Measurements from ENCODE around the gene ID4.
"Not testable (repeated sequence)": the region's sequence is repeated elsewhere in the genome, so short reads cannot be mapped to it uniquely, and the experiment has no call there.

Gene ID4

DNA sequence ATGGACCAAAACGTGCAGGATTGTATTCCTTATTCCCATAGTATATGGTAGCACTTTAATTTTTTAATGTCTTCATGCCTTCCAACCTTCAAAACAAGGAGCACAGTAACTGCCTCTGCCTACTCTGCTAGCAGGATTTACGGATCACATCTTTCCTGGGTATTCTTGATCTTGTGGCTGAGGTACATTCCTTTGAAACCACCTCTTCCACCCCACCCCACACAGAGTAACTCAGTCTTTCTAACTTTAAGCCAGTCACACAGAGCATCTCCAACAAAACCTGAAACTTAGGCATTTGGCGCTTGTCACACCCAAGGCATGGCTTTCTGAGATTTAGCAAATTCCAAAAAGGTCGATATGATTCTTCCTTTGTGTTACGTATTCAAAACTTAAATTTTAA lies 2.3 kb upstream of the ID4 start:
- DNase-seq = no peak

DNA sequence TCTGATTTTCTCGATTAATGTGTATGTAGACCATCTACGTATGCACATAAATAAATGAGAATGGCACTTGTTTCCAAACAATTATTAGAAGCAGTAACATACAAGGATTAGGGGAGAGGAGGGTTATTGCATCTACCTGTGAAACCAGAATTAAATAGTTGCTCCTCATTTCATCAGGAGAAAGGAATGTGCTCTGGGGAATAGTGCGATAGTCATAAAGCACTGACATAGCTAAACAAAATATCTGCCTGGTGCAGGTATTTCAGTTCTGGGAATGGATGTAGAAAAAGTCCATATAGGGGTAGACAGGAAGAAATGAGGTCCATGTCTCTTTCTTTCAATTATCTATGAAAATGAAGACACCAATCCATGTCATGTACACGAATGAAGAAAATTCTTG lies 1.6 kb upstream of the ID4 start:
- DNase-seq = no peak

DNA sequence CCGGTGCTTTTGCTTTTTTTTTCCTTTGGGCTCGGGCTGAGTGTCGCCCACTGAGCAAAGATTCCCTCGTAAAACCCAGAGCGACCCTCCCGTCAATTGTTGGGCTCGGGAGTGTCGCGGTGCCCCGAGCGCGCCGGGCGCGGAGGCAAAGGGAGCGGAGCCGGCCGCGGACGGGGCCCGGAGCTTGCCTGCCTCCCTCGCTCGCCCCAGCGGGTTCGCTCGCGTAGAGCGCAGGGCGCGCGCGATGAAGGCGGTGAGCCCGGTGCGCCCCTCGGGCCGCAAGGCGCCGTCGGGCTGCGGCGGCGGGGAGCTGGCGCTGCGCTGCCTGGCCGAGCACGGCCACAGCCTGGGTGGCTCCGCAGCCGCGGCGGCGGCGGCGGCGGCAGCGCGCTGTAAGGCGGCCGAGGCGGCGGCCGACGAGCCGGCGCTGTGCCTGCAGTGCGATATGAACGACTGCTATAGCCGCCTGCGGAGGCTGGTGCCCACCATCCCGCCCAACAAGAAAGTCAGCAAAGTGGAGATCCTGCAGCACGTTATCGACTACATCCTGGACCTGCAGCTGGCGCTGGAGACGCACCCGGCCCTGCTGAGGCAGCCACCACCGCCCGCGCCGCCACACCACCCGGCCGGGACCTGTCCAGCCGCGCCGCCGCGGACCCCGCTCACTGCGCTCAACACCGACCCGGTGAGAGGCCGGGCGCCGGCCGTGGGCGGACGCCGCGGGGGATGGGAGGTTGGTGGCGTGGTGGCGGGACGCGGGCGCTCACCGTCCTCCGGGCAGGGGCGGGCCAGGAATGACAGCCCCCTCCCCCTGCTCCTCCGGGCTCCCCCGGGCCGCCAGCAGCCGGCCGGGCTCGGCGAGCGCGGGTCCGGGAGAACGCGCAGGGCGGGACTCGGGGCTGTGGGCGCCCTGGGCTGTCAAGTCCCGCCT lies 606 bp downstream of the ID4 start:
- DNase-seq = no peak

DNA sequence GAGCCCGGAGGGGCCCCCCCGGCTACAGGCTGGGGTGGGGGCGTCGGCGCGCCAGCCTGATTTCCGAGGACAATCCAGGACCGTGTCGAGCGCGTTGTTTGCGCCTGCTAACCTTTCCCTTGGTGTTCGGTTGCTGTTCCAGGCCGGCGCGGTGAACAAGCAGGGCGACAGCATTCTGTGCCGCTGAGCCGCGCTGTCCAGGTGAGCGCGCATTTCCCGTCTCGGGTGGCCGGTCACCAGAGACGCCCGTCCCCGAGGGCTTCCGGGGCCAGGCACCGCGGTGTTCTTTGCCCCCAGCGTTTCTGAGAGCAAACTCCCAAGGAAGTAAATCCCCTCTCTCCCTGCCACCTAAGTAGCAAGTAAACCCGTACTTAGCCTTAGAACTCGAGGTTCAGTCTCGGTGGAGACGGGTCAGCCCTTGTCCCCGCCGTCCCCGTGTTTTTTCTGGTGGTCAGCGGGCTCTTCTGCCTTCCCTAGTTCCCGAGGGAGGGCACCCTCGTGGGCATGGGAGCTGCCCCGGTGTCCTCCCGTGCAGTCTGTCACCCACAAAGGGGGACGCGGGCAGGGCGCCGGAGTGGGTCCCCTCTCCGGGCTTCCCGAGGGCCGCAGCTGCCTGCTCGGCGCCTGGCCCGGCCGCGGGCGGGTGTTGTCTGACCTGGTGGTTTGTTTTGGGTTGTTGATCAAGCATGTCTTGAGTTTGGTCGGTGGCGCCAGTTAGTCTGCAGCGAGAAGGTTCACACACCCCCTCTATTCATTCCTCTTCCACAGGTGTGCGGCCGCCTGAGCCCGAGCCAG lies 1.5 kb downstream of the ID4 start:
- DNase-seq = no peak

DNA sequence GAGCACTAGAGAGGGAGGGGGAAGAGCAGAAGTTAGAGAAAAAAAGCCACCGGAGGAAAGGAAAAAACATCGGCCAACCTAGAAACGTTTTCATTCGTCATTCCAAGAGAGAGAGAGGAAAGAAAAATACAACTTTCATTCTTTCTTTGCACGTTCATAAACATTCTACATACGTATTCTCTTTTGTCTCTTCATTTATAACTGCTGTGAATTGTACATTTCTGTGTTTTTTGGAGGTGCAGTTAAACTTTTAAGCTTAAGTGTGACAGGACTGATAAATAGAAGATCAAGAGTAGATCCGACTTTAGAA lies 2.0 kb downstream of the ID4 start:
- no peak for DNase-seq

DNA sequence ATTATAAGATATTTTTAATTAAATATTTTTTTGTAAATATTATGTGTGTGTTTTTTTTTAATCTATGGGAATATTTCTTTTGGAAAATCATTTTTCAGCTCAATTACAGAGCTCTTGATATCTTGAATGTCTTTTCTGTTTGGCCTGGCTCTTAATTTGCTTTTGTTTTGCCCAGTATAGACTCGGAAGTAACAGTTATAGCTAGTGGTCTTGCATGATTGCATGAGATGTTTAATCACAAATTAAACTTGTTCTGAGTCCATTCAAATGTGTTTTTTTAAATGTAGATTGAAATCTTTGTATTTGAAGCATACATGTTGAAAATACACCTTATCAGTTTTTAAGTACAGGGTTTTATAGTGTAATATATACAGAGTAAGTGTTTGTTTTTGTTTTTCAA lies 2.6 kb downstream of the ID4 start:
- no peak for DNase-seq

DNA sequence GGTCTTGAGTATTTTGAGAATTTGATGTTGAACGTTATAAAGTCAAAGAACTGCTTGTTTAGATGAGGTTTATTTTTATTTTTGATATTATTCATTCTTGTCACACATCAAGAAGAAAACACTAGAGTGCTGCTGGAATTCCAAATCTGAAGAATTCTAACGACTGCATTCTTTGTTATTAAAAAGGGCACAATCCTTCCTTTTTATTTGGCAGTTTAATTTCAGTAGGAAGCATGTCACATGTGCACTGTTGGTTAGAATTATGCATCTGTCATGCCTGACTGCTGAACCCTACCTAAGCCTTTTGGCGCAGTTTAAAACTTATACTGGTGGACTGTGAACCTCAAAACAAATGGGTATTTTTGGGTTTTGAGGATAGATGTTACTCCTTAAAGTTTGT lies 4.0 kb downstream of the ID4 start:
- DNase-seq = no peak

DNA sequence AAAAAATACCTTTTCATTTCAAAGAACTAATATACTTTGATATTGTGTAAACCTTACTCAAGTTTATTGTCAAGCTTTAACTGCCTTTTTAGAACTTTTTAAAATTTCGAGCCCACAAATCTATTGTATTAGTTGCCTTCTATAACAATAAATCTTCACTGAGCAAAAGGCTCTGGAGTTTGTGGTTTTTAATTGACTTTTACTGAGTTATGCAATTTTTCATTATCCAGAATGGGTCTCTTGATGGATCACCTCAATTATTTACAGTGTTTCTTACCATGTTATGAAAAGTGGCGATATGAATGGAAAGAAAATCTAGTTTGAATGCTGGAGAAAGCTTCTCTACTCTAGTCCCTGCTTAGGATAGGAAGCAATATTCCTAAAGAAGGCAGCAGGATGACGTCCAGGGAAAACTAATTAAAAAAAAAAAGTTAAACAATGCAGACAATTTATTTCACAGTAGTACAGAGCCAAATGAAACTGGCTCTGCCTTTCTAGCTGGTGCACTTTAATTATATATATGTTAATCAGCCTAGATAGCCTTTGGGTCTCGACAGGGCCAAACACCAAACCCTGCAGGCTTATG lies 5.0 kb downstream of the ID4 start:
- DNase-seq = no peak

DNA sequence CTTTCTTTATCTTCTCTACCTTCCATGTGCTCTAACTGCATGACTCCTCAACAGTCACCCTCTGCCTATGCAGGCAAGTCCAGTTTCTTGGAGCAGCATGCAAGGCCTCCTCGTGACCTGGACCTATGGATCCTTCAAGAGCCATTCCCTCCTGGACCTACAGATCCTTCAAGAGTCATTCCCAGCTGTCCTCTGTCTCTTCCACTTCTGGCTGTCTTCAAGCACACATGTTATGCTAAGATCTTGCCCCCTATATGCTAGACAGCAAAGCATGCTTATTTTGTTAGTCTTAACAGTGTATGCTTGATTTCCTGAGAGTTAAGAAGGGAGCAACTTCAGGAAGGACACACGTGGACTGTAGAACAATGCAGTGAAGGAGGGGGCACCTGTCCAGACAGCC lies 7.5 kb downstream of the ID4 start:
- DNase-seq = no peak

DNA sequence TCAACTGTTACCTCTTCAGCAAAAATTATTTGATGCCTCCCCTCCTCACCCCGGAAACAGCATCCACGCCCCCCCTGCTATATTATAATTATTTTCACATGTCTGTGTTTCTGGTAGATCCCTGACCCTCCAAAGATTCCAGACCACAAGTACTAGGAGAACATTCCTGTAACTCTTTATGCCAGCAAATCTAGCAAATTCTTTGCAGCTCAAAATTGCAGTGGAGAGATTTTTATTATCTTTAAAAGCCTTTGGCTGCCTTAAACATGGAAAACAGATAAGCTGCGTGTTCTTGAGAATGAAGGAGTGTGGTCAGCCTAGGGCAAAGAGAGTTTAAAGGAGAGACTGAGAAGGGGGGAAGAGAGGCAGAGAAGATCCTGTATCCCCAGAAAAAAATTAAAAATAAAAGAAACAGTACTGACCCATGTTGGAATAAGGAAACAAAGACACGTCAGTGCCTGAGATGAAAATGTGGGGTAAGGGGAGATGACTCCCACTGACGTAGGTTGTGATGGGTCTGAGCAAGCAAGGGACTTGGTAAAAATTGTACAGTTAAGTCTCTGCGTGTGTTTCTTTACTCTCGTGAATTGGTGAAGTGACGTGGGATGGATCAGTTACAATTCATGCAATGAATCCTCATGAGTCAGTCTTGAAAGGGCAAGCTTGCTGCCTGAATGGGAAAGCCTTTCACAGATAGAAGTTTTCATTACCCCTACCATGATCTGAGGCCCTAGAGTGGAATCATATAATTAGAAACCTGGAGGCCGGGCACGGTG lies 8.3 kb downstream of the ID4 start:
- DNase-seq = no peak

DNA sequence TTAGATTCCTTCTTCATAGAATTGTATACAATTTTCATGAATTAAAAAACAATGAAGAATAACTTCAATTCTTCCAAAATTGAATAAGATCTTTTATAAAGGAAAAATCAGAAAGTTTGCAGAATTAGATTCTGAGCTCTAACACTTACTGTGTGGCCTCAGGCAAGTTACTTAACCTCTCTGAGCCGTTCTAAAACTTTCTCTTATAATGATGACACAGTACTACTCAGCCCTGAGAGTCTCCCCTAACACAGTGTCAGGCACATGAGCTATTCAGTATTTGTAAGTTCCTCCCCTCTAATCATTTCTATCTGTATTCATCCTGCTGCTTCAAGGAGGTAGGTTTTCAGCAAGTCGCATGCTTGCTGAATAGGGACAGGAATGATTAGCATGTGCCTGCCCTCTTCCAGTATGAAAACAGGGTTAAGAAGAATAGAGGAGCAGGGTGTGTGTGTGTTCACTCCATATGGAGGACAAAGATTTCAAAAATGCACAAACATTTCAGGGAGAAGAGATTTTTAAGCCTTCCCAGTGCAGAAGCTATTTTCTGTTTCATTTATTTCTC lies 11.4 kb downstream of the ID4 start:
- no peak for DNase-seq

DNA sequence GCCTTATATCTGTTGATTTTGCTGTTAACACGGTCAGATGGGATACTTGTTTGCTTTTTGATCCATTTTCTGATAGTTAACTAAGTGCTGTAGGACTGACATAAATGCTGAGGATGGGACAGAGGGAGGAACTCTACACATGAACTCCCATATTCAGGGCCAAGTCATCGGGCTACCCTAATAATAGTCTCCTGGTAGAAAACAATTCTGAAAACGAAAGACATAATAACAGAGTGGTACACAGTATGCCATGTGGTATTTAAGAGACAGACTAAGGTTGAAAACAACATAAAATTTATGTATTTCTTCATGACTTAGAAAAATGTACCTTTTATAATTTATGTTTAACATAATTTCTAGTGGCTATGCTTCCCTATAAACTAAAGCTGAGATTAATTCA lies 12.0 kb downstream of the ID4 start:
- no peak for DNase-seq

DNA sequence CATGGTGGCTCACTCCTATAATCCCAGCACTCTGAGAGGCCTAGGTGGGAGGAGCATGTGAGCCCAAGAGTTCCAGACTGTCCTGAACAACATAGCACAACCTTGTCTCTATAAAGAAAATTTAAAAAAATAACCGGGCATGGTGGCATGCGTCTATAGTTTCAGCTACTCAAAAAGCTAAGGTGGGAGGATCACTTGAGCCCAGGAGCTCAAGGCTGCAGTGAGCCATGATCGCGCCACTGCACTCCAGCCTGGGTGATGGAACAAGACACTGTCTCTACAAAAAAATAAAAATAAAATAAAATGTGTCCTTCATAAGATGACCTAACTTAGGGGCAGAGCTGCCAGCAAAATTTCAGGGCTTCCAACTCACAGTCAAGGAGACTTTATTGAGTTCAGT lies 12.6 kb downstream of the ID4 start:
- no peak for DNase-seq

DNA sequence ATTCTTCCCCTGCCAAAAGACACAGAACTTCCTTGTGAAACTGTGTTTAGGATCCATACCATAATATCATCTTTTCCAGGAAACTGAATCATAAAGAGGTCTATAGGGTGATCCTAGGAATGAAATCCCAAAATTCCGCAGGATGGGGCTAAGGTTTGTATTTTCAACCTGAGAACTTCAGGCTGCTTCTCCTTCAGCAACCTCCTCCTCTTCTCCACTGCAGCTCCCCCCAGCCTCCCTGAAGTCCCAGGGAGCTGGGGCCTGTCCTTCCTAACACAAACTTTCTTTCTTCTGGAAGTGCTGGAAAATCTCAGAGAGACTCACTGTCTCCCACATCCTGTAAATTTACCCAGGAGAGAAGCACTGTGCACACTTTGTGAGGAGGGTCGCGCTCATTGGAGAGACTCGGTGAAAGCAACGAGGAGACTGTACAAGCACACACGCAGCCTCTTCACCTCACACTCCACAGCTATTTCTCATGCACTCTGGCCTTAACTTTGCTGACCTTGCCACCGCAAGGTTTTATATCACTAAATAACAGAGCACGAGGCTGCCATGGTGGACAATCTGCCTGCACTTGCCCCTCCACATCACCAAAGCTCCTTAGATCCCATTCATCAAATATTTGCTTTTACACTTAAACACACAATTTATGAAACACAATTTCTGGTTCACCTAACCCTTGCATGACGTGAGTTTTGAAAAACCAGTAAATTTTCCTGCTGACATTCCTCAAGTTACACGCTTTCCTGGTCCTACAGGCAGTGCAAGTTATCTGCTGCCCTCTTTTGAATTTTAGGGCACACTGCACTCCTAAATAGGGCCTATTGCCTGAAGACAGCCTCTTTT lies 14.3 kb downstream of the ID4 start:
- no peak for DNase-seq

DNA sequence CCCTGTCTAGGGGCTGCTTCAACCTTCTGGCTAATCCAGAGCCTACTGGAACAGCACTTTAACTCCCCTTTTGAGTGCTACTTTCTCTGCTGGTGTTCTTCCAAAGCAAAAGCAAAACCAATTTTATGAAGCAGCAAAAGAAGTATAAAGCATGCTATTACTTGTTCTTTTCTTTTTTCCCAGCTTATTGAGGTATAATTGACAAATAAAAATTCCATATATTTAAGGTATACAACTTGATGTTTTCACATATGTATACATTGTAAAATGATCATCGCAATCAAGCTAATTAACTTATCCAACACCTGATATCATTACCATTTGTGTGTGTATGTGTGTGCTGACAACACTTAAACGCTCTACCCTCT lies 14.9 kb downstream of the ID4 start:
- no peak for DNase-seq

DNA sequence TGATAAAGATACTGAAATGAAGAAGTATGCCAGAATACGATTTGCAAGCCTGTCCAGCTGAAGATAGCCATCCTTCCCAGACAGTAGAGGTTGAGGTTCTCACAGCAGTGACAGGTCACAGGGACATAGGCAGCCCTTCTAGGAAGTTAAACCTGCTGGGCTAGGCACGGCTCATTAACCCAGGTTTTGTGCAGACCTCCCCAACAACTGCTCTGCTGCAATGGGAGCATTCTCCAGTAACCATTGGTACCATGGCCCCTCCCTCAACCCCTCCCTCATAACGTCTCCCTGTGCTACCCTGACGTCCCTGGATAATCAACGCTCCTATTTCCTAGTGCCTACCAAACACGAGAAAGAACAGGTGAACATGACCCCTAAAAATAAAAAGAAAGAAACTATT lies 15.8 kb downstream of the ID4 start:
- DNase-seq = no peak

DNA sequence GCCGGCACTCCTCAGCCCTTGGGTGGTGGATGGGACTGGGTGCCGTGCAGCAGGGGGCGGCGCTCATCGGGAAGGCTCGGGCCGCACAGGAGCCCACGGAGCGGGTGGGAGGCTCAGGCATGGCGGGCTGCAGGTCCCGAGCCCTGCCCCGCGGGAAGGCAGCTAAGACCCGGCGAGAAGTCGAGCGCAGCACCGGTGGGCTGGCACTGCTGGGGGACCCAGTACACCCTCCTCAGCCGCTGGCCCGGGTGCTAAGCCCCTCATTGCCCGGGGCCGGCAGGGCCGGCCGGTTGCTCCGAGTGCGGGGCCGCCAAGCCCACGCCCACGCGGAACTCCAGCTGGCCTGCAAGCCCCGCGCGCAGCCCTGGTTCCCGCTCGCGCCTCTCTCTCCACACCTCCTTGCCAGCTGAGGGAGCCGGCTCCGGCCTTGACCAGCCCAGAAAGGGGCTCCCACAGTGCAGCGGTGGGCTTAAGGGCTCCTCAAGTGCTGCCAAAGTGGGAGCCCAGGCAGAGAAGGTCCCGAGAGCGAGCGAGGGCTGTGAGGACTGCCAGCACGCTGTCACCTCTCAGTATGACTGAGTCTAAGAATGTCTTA lies 17.3 kb downstream of the ID4 start:
- not testable (repeated sequence) for DNase-seq

DNA sequence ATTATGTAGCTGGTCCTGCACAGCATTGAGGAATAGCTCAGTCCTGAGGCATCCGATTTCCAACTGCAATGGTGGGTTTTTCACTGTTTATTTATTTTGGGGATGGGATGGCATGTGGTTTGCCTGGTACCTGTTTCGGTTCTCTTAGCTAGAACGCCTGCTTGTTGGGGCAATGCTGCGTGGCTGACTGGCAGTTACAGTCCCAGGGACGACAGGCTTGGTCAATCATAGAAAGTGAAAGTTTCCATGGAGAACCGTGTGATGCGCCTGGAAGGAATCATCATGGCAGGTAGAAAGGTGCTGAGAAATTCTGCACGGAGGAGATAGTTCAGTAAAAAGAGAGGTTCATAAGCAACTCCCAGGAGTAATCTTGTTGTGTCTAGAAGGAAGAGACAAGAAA lies 18.4 kb downstream of the ID4 start:
- DNase-seq = no peak

DNA sequence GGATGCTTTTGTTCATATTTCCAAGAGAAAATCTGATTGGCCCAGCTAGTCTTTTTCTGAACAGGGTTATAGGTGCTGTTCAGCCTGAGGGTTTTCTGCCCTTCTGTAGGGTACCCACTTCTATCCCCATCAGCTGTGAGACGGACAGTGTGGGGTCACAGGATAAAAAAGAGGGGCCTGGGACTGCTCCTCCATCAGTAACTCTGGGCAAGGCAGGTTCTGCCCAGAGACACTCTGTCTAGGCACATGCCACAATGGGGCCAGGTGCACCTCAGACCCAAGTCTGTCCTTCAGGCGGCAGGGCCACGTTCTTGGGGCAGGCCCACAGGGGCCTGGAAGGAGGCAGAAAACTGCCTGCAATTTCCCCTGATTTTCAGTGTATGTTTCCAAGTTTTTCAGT lies 20.0 kb downstream of the ID4 start:
- DNase-seq = no peak

DNA sequence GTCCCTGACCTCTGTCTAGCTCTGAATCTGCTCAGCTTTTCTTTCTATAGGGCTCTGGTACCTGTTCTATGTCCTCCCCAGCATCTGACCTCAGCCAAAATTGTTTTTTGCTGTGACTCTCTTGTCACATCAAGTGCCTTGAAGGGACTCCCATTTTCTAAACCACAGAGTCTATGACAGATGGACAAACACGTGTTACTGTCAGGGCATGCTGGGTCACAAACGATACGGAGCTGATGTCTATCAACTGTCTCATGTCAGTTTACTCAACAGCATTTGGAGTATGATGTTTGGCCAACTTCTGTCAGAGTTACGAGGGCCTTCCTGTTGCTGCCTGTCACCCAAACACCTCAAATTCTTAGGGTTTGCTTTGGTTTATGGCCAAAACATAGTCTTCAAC lies 20.5 kb downstream of the ID4 start:
- DNase-seq = no peak

DNA sequence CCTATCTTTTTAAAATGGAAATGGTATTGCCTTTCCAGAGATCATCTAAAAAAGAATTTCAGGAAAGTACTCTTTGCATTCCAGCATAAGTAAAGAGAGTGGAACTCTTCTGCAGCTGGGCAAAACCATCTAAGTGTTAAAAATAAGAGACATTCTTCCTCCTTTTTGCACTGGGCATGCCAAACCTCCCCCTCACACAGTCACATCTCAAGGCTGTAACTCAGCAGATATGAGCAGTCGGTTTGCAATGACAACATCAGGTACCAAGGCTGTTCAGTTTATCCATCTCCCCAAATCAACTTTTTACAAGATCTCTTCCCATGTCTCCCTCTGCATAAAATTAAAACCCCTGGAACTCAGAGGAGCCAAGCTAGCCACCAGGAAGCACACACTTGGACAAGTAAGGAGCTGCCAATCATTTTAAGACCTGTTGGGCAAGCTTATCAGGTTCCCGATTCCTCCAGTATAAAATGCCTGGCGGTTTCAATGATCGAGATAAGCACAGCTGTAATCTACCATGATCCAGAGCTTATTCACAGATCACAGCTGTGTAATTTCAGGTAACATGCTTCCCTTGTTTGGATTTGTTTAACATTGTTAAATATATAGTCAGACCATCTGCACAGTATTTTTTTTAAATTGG lies 23.2 kb downstream of the ID4 start:
- no peak for DNase-seq
